22Rv1 (cell line): ENCODE data around the gene EPB41.

Experiments used
- ZFX ChIP-seq: fragments of 450-650 bp; IDR thresholded peaks from 2 replicates; pipeline ENCODE4 v1.6.1; 2017; ENCODE audit warnings: antibody characterized with exemption, borderline replicate concordance
- TF ChIP-seq, protein P1 (sequence below): fragments of 450-650 bp; IDR thresholded peaks from 2 replicates; pipeline ENCODE4 v1.5.1; 2017; ENCODE audit warnings: mild to moderate bottlenecking

- TF ChIP-seq, protein P1, sequence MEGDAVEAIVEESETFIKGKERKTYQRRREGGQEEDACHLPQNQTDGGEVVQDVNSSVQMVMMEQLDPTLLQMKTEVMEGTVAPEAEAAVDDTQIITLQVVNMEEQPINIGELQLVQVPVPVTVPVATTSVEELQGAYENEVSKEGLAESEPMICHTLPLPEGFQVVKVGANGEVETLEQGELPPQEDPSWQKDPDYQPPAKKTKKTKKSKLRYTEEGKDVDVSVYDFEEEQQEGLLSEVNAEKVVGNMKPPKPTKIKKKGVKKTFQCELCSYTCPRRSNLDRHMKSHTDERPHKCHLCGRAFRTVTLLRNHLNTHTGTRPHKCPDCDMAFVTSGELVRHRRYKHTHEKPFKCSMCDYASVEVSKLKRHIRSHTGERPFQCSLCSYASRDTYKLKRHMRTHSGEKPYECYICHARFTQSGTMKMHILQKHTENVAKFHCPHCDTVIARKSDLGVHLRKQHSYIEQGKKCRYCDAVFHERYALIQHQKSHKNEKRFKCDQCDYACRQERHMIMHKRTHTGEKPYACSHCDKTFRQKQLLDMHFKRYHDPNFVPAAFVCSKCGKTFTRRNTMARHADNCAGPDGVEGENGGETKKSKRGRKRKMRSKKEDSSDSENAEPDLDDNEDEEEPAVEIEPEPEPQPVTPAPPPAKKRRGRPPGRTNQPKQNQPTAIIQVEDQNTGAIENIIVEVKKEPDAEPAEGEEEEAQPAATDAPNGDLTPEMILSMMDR: no peak
- no peak for TF ChIP-seq ZFX
These were observed 19.5 kb downstream of the EPB41 start for GRCh38 chr1:28933918-28934317.
